G401.6 (cell line): ENCODE measurements around the gene RUNDC3A.
"Not testable (repeated sequence)": the region's sequence is repeated elsewhere in the genome, so short reads cannot be mapped to it uniquely, and the experiment has no call there.

Experiments
- FAIRE-seq: peaks from 2 replicates; lab custom pipeline; 2012; peaks lifted over from hg19 to GRCh38; lab: Jason Lieb, UNC

Gene RUNDC3A

GRCh38 chr17:44320066-44320465, 11.7 kb downstream of the RUNDC3A start:
- FAIRE-seq: no peak

- no peak for FAIRE-seq
Observed at GRCh38 chr17:44321246-44322120, 13.1 kb downstream of the RUNDC3A start.

- FAIRE-seq: no peak
Observed at GRCh38 chr17:44322236-44322895, 14.0 kb downstream of the RUNDC3A start.

DNA sequence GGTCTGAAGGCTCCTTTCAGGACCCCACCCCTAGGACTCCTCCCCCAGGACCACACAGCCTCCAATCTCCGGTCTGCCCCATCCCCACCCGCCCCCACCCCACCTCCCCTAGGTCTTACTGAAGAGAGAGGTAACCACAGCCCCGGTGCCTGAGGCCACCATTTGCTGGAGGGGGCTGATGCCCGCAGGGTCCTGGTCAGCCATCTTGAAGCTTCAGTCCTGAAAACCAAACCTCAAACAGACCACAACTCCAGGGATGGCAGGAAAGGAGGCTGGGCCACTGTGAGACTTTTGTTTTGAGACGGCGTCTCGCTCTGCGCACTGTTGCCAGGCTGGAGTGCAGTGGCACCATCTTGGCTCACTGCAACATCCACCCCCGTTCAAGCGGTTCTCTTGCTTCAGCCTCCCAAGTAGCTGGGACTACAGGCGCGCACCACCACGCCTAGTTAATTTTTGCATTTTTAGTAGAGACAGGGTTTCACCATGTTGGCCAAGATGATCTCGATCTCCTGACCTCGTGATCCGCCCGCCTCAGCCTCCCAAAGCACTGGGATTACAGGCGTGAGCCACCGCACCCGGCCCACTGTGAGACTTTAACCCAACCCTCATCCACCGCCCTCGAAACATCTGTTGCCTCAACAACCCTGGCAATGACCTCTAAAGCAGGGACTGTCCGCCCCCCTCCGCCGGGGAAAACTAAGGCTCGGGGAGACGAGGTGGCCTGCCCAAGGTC, 15.1 kb downstream of the RUNDC3A start:
- no peak for FAIRE-seq

- FAIRE-seq: no peak
Observed at GRCh38 chr17:44324092-44324570, 15.7 kb downstream of the RUNDC3A start.

- no peak for FAIRE-seq
Observed at GRCh38 chr17:44324571-44325275, 16.3 kb downstream of the RUNDC3A start, which contains the start of gene SLC25A39. Gene SLC25A39 (minus strand): TSS chr17:44324823. CDS start chr17:44323562, 1,261 bp downstream.

GRCh38 chr17:44326861-44327444, 18.6 kb downstream of the RUNDC3A start:
- FAIRE-seq: peak; percentile 61

- no peak for FAIRE-seq
Observed at GRCh38 chr17:44327715-44328449, 19.5 kb downstream of the RUNDC3A start.

DNA sequence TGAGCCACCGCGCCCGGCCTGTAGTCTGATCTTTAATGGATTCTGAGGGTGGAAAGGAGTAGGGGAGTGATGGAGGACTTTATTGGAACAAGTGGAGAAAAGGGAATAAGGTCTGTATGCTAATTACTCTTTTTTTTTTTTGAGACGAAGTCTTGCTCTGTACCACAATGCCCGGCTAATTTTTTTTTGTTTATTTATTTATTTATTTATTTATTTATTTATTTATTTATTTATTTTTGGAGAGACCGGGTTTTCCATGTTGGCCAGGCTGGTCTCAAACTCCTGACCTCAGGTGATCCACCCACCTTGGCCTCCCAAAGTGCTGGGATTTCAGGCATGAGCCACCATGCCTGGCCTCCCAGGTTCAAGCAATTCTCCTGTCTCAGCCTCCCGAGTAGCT, 21.1 kb downstream of the RUNDC3A start:
- FAIRE-seq: not testable (repeated sequence)

DNA sequence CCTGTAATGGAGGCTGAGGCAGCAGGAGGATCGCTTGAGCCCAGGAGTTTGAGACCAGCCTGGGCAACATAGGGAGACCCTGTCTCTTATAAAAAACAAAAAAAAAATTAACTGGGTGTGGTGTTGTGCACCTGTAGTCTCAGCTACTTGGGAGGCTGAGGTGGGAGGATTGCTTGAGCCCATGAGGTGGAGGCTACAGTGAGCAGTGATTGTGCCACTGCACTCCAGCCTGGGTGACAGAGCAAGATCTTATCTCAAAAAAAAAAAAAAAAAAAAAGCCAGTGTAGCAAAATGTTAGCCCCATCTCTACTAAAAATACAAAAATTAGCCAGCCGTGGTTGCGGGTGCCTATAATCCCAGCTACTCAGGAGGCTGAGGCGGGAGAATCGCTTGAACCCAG, 21.9 kb downstream of the RUNDC3A start:
- not testable (repeated sequence) for FAIRE-seq

DNA sequence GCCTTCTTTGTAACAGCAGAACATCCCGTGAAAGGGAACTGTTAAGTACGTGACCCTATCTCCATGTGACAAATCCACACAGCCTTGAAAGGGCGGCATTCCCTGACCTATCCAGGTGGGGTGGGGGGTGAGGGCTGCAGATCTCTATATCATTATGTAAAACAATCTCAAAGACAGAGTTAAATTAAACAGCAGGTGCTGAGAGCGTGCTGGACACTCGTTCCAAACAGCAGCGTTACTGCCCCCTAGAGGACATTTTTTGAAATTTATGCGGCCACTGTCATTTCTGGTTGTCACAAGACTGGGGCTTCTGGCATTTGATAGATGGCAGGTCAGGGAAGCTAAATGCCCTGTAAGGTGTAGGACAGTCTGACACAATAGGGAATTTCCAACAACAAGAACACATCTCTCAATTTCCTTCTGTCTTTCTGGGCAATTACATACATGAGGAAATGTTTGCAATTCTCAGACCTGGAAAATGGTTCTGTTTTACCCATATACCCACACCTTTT, 22.9 kb downstream of the RUNDC3A start:
- peak; percentile 37 for FAIRE-seq

GRCh38 chr17:44333371-44333770, 25.0 kb downstream of the RUNDC3A start:
- no peak for FAIRE-seq

DNA sequence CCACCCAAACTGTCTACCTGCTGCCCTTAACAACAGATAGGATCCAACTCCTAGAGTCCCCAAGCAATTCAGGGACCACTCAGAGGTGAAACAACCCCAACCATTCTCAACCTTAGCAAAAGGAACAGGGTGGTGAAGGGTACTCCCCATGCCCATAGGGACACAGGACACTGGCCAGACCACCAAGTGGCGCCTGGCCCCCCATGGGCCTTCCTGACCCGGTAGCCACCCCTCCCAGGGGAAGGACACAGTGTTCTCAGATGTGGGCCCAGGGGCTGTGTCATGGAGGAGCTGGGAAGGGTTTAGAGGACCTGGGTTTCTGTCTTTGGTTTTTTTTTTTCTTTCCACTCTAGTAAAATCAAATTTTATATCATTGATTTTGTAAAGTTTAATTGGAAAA, 25.9 kb downstream of the RUNDC3A start:
- FAIRE-seq: no peak

- no peak for FAIRE-seq
Observed at GRCh38 chr17:44334727-44335126, 26.3 kb downstream of the RUNDC3A start.

GRCh38 chr17:44335564-44335963, 27.2 kb downstream of the RUNDC3A start:
- FAIRE-seq: no peak

DNA sequence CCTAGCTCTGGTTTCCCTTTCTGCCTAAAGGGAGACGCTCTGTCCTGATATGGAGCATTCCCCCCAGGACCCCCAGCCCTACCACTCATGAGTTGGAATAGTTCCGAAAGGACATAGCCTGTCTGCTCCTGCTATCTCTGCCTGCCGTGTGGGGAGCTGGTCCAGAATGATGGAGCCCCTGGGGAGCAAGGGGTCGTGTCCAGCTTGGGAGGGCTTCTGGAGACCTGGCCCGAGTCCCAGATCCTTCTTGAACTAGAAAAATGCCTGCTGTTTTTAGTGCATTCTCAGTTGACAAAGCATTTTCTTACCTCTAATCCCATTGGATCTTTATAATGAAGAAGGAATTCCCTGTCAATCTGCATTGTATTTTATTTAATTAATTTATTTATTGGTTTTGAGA, 27.6 kb downstream of the RUNDC3A start:
- FAIRE-seq: no peak

GRCh38 chr17:44338702-44339101, 30.3 kb downstream of the RUNDC3A start:
- no peak for FAIRE-seq

DNA sequence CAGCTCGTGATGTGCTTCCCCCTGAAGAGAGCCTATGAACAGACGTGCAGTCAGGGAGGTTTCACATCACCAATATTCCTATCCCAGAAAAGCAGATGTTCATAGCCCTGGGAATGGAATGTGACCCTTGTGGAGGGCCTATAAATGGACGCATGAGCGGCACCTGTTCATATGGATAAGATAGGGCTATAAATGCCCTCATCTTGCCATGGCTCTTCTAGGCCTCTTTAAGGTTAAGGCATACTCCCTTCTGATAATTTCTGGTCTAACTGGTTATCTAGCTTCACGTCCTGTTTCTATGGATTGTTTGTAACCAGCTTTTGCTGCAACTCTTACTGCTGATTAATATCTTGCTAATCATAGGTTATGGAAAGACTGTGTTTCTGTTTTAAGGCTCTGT, 32.2 kb downstream of the RUNDC3A start:
- FAIRE-seq: not testable (repeated sequence)

DNA sequence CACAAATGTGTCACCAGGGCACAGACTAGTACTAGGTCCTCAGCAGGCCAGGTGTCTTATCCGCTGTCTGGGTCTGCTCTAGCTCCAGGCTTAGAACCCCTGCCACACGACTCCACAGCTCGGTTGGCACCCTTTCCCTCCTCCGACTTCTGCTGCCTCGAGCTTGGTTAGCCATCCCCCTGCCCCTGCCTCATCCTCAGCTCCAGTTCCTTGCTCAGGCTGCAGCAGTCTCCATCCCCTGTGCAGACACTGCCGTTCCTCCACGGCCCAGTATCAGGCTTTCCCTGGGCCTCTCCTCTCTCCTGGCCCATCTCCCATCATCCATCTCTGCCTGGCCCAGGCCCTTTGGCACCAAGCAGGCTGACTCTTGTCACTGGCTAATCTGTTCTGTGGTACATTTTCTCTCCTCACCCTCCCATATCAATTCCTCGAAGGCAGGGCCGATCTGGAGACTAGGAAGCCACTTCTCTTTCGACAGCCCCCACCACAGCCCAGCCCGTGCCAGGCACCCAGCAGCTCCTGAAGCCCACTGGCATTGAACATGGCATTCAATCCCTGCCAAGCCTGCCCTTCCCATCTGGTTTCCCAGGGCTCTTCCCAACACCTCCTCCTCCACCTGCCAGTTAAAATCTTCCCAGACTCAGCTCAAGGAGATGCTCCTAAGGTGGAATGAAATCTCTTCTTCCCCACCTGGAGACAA, 35.3 kb downstream of the RUNDC3A start:
- FAIRE-seq: no peak

- FAIRE-seq: peak; percentile 98
Observed at GRCh38 chr17:44344939-44345453, 36.6 kb downstream of the RUNDC3A start, which contains the start of gene GRN. Gene GRN (plus strand): TSS chr17:44345302. CDS start chr17:44349165, 3,863 bp downstream.
